Mesendoderm (in vitro differentiated cells): ENCODE data around the gene CPNE5.

ENCODE experiments used
- DNase-seq: peaks from one replicate; pipeline ENCODE4 v3.0.0; 2013
- H2AK5ac ChIP-seq: 2 replicates; pipeline ENCODE4 v1.6.1; 2013; ENCODE audit warnings: low read length, inconsistent platforms
- H2BK120ac ChIP-seq: 2 replicates; pipeline ENCODE4 v1.6.1; 2013; ENCODE audit warnings: low read depth, mild to moderate bottlenecking, low read length, moderate library complexity, mixed read lengths
- H2BK15ac ChIP-seq: replicated peaks from 2 replicates; pipeline ENCODE4 v1.6.1; 2013; ENCODE audit warnings: low read depth, mild to moderate bottlenecking, moderate library complexity
- H2BK5ac ChIP-seq: 2 replicates; pipeline ENCODE4 v1.6.1; 2013; ENCODE audit warnings: low read length, inconsistent platforms
- H3K18ac ChIP-seq: 2 replicates; pipeline ENCODE4 v1.6.1; 2013; ENCODE audit warnings: mild to moderate bottlenecking, low read length, mixed read lengths
- H3K23ac ChIP-seq: one replicate; pipeline ENCODE4 v1.6.1; 2013; ENCODE audit warnings: low read length
- H3K27ac ChIP-seq: 2 replicates; pipeline ENCODE4 v1.5.1; 2013; ENCODE audit warnings: low read depth, mild to moderate bottlenecking, inconsistent platforms, low read length, moderate library complexity
- H3K27me3 ChIP-seq: 2 replicates; pipeline ENCODE4 v1.6.1; 2013; ENCODE audit warnings: low read length, control low read depth, mild to moderate bottlenecking, inconsistent platforms; ENCODE audit not compliant: insufficient read depth, poor library complexity
- H3K36me3 ChIP-seq: 2 replicates; pipeline ENCODE4 v1.6.1; 2013; ENCODE audit warnings: low read length, inconsistent platforms; ENCODE audit not compliant: control insufficient read depth, insufficient read depth
- H3K4ac ChIP-seq: one replicate; pipeline ENCODE4 v1.6.1; 2013; ENCODE audit warnings: low read depth, mild to moderate bottlenecking, low read length, moderate library complexity
- H3K4me1 ChIP-seq: 2 replicates; pipeline ENCODE4 v1.6.1; 2013; ENCODE audit warnings: low read depth, low read length, inconsistent platforms; ENCODE audit not compliant: control insufficient read depth
- H3K4me2 ChIP-seq: 2 replicates; pipeline ENCODE4 v1.6.1; 2013; ENCODE audit warnings: low read length
- H3K4me3 ChIP-seq: 2 replicates; pipeline ENCODE4 v1.5.1; 2013; ENCODE audit warnings: mild to moderate bottlenecking, low read length
- H3K56ac ChIP-seq: one replicate; pipeline ENCODE4 v1.6.1; 2013; ENCODE audit warnings: low read length
- H3K79me1 ChIP-seq: 2 replicates; pipeline ENCODE4 v1.6.1; 2013; ENCODE audit warnings: low read length, inconsistent platforms
- H3K79me2 ChIP-seq: 2 replicates; pipeline ENCODE4 v1.6.1; 2013; ENCODE audit warnings: mild to moderate bottlenecking, low read length; ENCODE audit not compliant: control insufficient read depth, insufficient read depth
- H3K9ac ChIP-seq: 2 replicates; pipeline ENCODE4 v1.6.1; 2013; ENCODE audit warnings: low read length, inconsistent platforms
- H4K5ac ChIP-seq: one replicate; pipeline ENCODE4 v1.6.1; 2013; ENCODE audit warnings: low read length
- H4K8ac ChIP-seq: one replicate; pipeline ENCODE4 v1.6.1; 2013; ENCODE audit warnings: low read depth, mild to moderate bottlenecking, control low read depth, low read length, moderate library complexity
- WGBS: extraction: QIAGEN DNeasy Blood & Tissue Kit; methylation state at CpG from one replicate; pipeline ENCODE4 v1.1.7; 2013; ENCODE audit warnings: low lambda C conversion rate, missing lambda C conversion rate; ENCODE audit not compliant: insufficient coverage; ENCODE audit errors: extremely low coverage; 5-methylcytosine and 5-hydroxymethylcytosine counted together

The CPNE5 gene

DNA sequence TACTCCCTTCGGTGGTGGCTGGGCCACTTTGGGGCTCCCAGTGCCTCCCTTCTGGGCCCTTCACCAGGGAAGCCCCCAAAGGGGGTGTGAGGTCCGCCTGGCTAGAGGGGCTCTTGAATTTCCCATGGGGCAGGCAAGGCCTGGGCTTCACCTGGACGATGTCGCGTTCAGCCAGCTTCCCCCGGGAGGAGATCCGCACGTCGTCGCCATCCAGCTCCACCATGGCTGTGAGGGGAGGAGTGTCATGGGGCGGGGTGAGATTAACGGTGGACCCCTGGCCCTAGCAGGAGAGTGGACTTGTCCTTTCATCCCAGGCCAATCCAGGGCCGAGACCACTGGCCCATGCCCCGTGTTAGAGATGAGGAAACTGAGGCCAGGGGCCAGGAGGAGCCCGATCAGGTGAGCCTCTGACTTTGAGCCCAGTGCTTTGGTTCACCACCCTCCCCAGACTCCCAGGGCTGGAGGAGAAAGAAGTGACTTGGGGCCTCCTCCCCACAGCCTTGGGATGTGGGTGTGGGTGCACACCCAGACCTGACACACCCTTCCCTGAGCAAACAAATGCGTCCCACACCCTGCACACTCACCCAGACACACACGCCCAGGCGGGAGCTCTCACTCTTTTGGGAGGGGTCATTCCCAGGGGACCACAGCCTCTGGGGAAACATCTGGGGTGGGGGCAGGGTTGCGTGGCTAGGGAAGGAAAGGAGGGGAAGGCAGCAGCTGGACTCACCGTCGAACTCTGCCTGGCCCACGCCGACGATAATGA is 95.5 kb downstream of the CPNE5 start:
- no peak overlapping the region for H3K4ac ChIP-seq
- no peak overlapping the region for H3K9ac ChIP-seq
- no peaks in the 10 kb centered on the region for H3K4me1 ChIP-seq
- no peak overlapping the region for H4K5ac ChIP-seq
- H3K79me2 ChIP-seq: no peaks in the 10 kb centered on the region
- H3K23ac ChIP-seq: no peak overlapping the region
- H2BK5ac ChIP-seq: no peak overlapping the region
- no peaks in the 10 kb centered on the region for H3K79me1 ChIP-seq
- no peak overlapping the region for H2BK120ac ChIP-seq
- H2AK5ac ChIP-seq: no peak overlapping the region
- H3K56ac ChIP-seq: no peak overlapping the region
- no peak overlapping the region for H3K4me3 ChIP-seq
- H3K18ac ChIP-seq: no peak overlapping the region
- H2BK15ac ChIP-seq: no peak overlapping the region
- H4K8ac ChIP-seq: no peak overlapping the region
- H3K27me3 ChIP-seq: no peaks in the 10 kb centered on the region
- no peak overlapping the region for H3K4me2 ChIP-seq
- no peak for DNase-seq
- H3K27ac ChIP-seq: no peak overlapping the region
- no peaks in the 10 kb centered on the region for H3K36me3 ChIP-seq
- WGBS: no CpG with 5 or more reads among the region's 24 CpGs

DNA sequence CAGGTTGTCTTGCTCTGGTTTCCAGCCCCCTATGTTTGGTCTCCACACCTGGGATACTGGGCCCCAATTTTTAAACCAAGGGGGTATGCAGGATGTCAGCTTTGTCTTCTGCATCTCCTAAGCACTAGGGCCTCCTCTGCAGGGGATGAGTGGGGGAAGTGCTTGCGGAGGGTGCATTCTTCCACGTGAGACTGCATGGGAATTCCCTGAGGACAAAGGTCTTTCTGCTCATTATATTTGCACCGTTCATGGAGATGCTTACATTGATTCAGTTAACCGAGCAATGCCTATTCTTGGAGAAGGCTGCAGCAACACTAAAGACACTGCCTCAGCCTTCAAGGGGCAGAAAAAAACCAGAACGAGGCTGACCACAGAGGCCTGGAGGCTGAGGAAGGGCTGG is 96.2 kb downstream of the CPNE5 start:
- H3K36me3 ChIP-seq: no peaks in the 10 kb centered on the region
- no peaks in the 10 kb centered on the region for H3K79me2 ChIP-seq
- no peaks in the 10 kb centered on the region for H3K4me1 ChIP-seq
- no peak overlapping the region for H2BK120ac ChIP-seq
- no peak overlapping the region for H2BK5ac ChIP-seq
- no peaks in the 10 kb centered on the region for H3K79me1 ChIP-seq
- H3K27me3 ChIP-seq: no peaks in the 10 kb centered on the region
- no peak overlapping the region for H3K27ac ChIP-seq
- H3K18ac ChIP-seq: no peak overlapping the region
- H2AK5ac ChIP-seq: no peak overlapping the region
- no peak overlapping the region for H3K9ac ChIP-seq
- no peak overlapping the region for H3K56ac ChIP-seq
- H3K4me2 ChIP-seq: no peak overlapping the region
- H3K4me3 ChIP-seq: no peak overlapping the region
- H2BK15ac ChIP-seq: no peak overlapping the region
- DNase-seq: no peak
- no peak overlapping the region for H3K23ac ChIP-seq
- WGBS: no CpG with 5 or more reads among the region's 5 CpGs
- no peak overlapping the region for H4K5ac ChIP-seq
- no peak overlapping the region for H3K4ac ChIP-seq
- no peak overlapping the region for H4K8ac ChIP-seq

DNA sequence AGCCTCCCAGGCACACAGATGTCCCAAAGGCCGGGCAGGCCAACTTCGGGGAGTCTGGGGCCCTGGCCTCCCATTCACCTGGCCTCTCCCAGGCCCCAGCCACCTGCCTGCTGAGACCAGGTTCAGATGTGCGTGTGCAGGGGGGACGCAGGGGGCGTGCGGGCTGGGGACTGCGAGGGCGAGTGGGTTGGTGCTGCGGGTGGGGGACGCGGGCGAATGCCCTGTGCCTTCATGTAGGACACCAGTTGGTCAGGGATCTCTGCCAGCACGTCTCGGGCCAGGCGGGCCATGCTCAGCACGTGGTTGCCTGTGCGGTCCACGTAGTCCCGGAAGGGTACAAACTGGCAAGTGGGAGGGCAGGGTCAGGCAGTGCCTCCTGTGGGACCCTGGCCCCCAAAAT is 97.1 kb downstream of the CPNE5 start:
- H2BK5ac ChIP-seq: no peak overlapping the region
- no peaks in the 10 kb centered on the region for H3K79me2 ChIP-seq
- no peak overlapping the region for H3K4me2 ChIP-seq
- no peaks in the 10 kb centered on the region for H3K27me3 ChIP-seq
- no peak for DNase-seq
- no peak overlapping the region for H3K23ac ChIP-seq
- no peak overlapping the region for H3K4me3 ChIP-seq
- no peaks in the 10 kb centered on the region for H3K4me1 ChIP-seq
- H2BK15ac ChIP-seq: no peak overlapping the region
- H4K5ac ChIP-seq: no peak overlapping the region
- no peak overlapping the region for H2BK120ac ChIP-seq
- no peak overlapping the region for H3K56ac ChIP-seq
- no peaks in the 10 kb centered on the region for H3K36me3 ChIP-seq
- no peak overlapping the region for H2AK5ac ChIP-seq
- no peak overlapping the region for H3K9ac ChIP-seq
- H3K18ac ChIP-seq: no peak overlapping the region
- no peak overlapping the region for H4K8ac ChIP-seq
- H3K27ac ChIP-seq: no peak overlapping the region
- no peak overlapping the region for H3K4ac ChIP-seq
- no peaks in the 10 kb centered on the region for H3K79me1 ChIP-seq
- WGBS: no CpG with 5 or more reads among the region's 19 CpGs

DNA sequence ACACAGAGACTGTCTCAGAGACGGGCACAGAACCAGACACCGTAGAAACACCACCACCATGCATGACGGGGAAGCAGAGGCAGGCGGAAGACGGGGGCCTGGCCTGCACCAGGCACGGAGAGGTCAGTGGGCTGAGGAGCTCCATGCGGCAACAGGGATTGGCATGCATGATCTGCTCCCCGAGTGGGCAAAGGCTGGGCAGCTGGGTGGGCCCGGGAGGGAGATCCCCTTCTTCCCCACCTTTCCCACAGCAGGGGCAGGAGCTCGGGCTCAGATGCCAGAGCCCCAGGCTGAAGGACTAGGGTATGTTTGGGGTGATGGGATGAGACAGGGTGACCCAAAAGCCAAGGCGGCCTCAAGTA is 98.4 kb downstream of the CPNE5 start:
- no peak overlapping the region for H3K4ac ChIP-seq
- WGBS: no CpG with 5 or more reads among the region's 11 CpGs
- H3K36me3 ChIP-seq: no peaks in the 10 kb centered on the region
- no peak overlapping the region for H3K18ac ChIP-seq
- H3K4me1 ChIP-seq: no peaks in the 10 kb centered on the region
- no peak overlapping the region for H3K23ac ChIP-seq
- no peaks in the 10 kb centered on the region for H3K27me3 ChIP-seq
- no peak overlapping the region for H3K56ac ChIP-seq
- no peak overlapping the region for H2AK5ac ChIP-seq
- H3K79me2 ChIP-seq: no peaks in the 10 kb centered on the region
- H2BK5ac ChIP-seq: no peak overlapping the region
- no peak overlapping the region for H2BK15ac ChIP-seq
- H4K5ac ChIP-seq: no peak overlapping the region
- no peak overlapping the region for H3K4me3 ChIP-seq
- no peak for DNase-seq
- H2BK120ac ChIP-seq: no peak overlapping the region
- no peak overlapping the region for H3K27ac ChIP-seq
- no peaks in the 10 kb centered on the region for H3K79me1 ChIP-seq
- H3K4me2 ChIP-seq: no peak overlapping the region
- no peak overlapping the region for H4K8ac ChIP-seq
- no peak overlapping the region for H3K9ac ChIP-seq

- Histone ChIP-seq H3K4me1 (no peaks in the 10 kb centered on the region), H3K79me1 (no peaks in the 10 kb centered on the region), H3K4ac (no peak overlapping the region), H2BK15ac (no peak overlapping the region), H4K5ac (no peak overlapping the region), H3K18ac (no peak overlapping the region), H3K27ac (no peak overlapping the region), H2BK5ac (no peak overlapping the region), H3K36me3 (no peaks in the 10 kb centered on the region), H2BK120ac (no peak overlapping the region), H3K23ac (no peak overlapping the region), H3K9ac (no peak overlapping the region), H3K56ac (no peak overlapping the region), H3K79me2 (no peaks in the 10 kb centered on the region), H4K8ac (no peak overlapping the region), H3K4me3 (no peak overlapping the region), H2AK5ac (no peak overlapping the region), H3K4me2 (no peak overlapping the region), H3K27me3 (no peaks in the 10 kb centered on the region)
- WGBS: no CpG with 5 or more reads among the region's 13 CpGs
- DNase-seq: no peak
Measured at GRCh38 chr6:36739947-36740817, 99.1 kb downstream of the CPNE5 start.
